HepG2 (cell line): ENCODE data around the gene TRIM28. TPM values are rescaled to one million over a fixed set of nuclear protein-coding genes. Genes with fewer than 3 reads are reported as not detected.
A peak's percentile ranks its signal among the peaks of the same experiment; 100 is the strongest.

ENCODE experiments used
- ATF4 ChIP-seq, 2 experiments: fragments of 450-650 bp in 1 of 2; sonication (generic) in 1 of 2; formaldehyde crosslinking; IDR thresholded peaks; 2 replicates each; pipeline versions ENCODE4 v1.5.0 to v1.8.0; 2020 to 2022; ENCODE audit warnings: mild to moderate bottlenecking in 1 of 2, missing genetic modification reagents in 1 of 2
- DBP ChIP-seq: sonication (generic); formaldehyde crosslinking; IDR thresholded peaks from 2 replicates; pipeline ENCODE4 v1.4.0; 2020; ENCODE audit warnings: missing genetic modification reagents; ENCODE audit errors: not compliant biosample characterization
- IKZF1 ChIP-seq: fragments of 450-650 bp; IDR thresholded peaks from 2 replicates; pipeline ENCODE4 v1.7.1; 2016
- KLF16 ChIP-seq, 2 experiments: sonication (generic) in 1 of 2; formaldehyde crosslinking in 1 of 2; IDR thresholded peaks; 2 replicates each; pipeline versions ENCODE4 v1.6.1 to v1.8.0; 2016 to 2023; ENCODE audit warnings: missing genetic modification reagents in 2 of 2, missing compliant biosample characterization in 1 of 2
- MAFG ChIP-seq: sonication (generic); formaldehyde crosslinking; IDR thresholded peaks from 2 replicates; pipeline ENCODE4 v1.5.1; 2020; ENCODE audit warnings: mild to moderate bottlenecking, missing genetic modification reagents
- MAZ ChIP-seq, 2 experiments: sonication (generic) in 1 of 2; formaldehyde crosslinking in 1 of 2; IDR thresholded peaks; 2 replicates each; pipeline versions ENCODE4 v1.5.0 to v1.6.1; 2012 to 2020; ENCODE audit warnings: low read depth in 2 of 2, mild to moderate bottlenecking in 2 of 2, borderline replicate concordance in 1 of 2, improper control_type of control experiment in 1 of 2, low read length in 1 of 2, missing genetic modification reagents in 1 of 2, moderate library complexity in 1 of 2
- MED13 ChIP-seq: sonication (generic); formaldehyde crosslinking; IDR thresholded peaks from 2 replicates; pipeline ENCODE4 v1.5.0; 2020; ENCODE audit warnings: missing genetic modification reagents
- MEIS2 ChIP-seq: sonication (generic); formaldehyde crosslinking; IDR thresholded peaks from 2 replicates; pipeline ENCODE4 v1.9.0; 2021; ENCODE audit warnings: mild to moderate bottlenecking, missing genetic modification reagents
- NFE2L1 ChIP-seq: sonication (generic); formaldehyde crosslinking; IDR thresholded peaks from 2 replicates; pipeline ENCODE4 v1.4.0; 2020; ENCODE audit warnings: missing genetic modification reagents, mild to moderate bottlenecking, borderline replicate concordance
- PAWR ChIP-seq: sonication (generic); formaldehyde crosslinking; IDR thresholded peaks from 2 replicates; pipeline ENCODE4 v1.4.0; 2020; ENCODE audit warnings: missing genetic modification reagents, mild to moderate bottlenecking, borderline replicate concordance
- TCF7L2 ChIP-seq: IDR thresholded peaks from 2 replicates; pipeline ENCODE4 v1.6.1; 2011; ENCODE audit warnings: mild to moderate bottlenecking, low read depth, low read length, moderate library complexity
- ZNF318 ChIP-seq: sonication (generic); formaldehyde crosslinking; IDR thresholded peaks from 2 replicates; pipeline ENCODE4 v1.4.0; 2020; ENCODE audit warnings: mild to moderate bottlenecking, missing genetic modification reagents
- ZNF34 ChIP-seq: sonication (generic); formaldehyde crosslinking; IDR thresholded peaks from 2 replicates; pipeline ENCODE4 v1.4.0; 2020; ENCODE audit warnings: mild to moderate bottlenecking, missing genetic modification reagents, borderline replicate concordance
- ZNF652 ChIP-seq: IDR thresholded peaks from 2 replicates; pipeline ENCODE4 v1.6.1; 2016; ENCODE audit warnings: low read depth, borderline replicate concordance
- ZNF839 ChIP-seq: sonication (generic); formaldehyde crosslinking; IDR thresholded peaks from 2 replicates; pipeline ENCODE4 v1.4.0; 2020; ENCODE audit warnings: missing genetic modification reagents, mild to moderate bottlenecking, borderline replicate concordance
- ZUFSP ChIP-seq: sonication (generic); formaldehyde crosslinking; IDR thresholded peaks from 2 replicates; pipeline ENCODE4 v1.9.0; 2021; ENCODE audit warnings: missing genetic modification reagents, mild to moderate bottlenecking, borderline replicate concordance
- polyA plus RNA-seq, 8 experiments: library from polyadenylated mRNA; depleted of rRNA in 3 of 8; stranded (reverse) in 7 of 8; unstranded in 1 of 8; fragments of >200 nt; fragmentation: Illumina TruSeq in 4 of 8; extraction: Trizol in 4 of 8; gene quantifications; 2 replicates each; pipeline versions ENCODE4 v1.2.1 to v1.2.3, GENCODE V29; 2011 to 2016; ENCODE audit warnings: low read depth in 4 of 8, missing spikeins in 1 of 8, mixed read lengths in 1 of 8; ENCODE audit not compliant: insufficient read depth in 1 of 8
- total RNA-seq, 5 experiments: library from RNA; depleted of rRNA; stranded (reverse); fragments of >200 nt; fragmentation: Illumina TruSeq; extraction: Trizol; gene quantifications; 2 replicates each; pipeline ENCODE4 v1.2.3, GENCODE V29; 2016; ENCODE audit warnings: low read depth in 1 of 5

Gene TRIM28
- total and polyA plus RNA-seq, 2 of the 13 experiments (the other 11 are each of a cell fraction or from before 2014, with no cell fraction given) = 361 to 439 TPM

GRCh38 chr19:58575183-58576041 is 31.5 kb downstream of the TRIM28 start (continued):
- TF ChIP-seq DBP (CRISPR knock-in tag) (peak; percentile 43), NFE2L1 (peak; percentile 82; the same call in 1 of the 2 replicates), MED13 (CRISPR knock-in tag) (0 out of 2 replicates have a peak, but pooled peaks have one; percentile 42), MEIS2 (CRISPR knock-in tag) (no peak), IKZF1 (no peak), TCF7L2 (no peak), ZNF839 (CRISPR knock-in tag) (peak; percentile 92; the same call in 1 of the 2 replicates), ATF4 (CRISPR knock-in tag; IDR thresholded peaks at IDR 0.05) (no peak), MAZ (IDR thresholded peaks at IDR 0.05; ENCODE audit: borderline replicate concordance, low read depth, low read length) (no peak), MAZ (CRISPR knock-in tag; IDR thresholded peaks at IDR 0.05; ENCODE audit: low read depth) (peak; percentile 80), ZNF652 (no peak), ZUFSP (CRISPR knock-in tag) (no peak), MAFG (CRISPR knock-in tag) (no peak), ZNF318 (CRISPR knock-in tag) (no peak), PAWR (no peak), ZNF34 (CRISPR knock-in tag) (no peak), KLF16 (CRISPR knock-in tag; IDR thresholded peaks at IDR 0.05) (peak in 1 of 2 experiments; percentile 65; a peak in 1 of 4 replicates)
